Measurements from ENCODE around the gene C1orf226.

The C1orf226 gene

DNA sequence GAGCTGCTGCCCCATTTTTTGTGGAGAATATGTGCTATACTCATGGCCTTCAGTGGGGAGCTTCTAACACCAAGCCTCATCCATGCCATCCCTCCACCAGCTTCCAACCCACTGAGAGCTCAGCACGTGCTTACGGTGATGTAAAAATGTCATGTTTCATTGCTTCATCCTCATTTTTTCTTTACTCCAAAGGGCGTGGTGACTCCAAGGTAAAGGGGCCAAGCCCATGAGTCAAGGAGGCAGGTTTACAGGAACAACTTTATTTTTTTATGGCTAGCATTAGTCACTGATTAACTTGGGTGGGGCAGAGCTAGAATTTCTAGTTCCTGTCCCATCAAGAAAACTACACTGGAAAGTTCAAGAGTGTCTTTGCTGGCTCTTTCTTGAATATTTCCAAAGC lies at the start of gene C1orf226:
Gene C1orf226, plus strand, starts transcription at position 346 of the 400 bp plus-strand sequence. CDS start 174 bp downstream, outside the sequence.
- TF ChIP-seq FOXP2 (optimal IDR thresholded peaks at IDR 0.05; ENCODE audit: control extremely low read depth, extremely low read length, insufficient read depth) (no peak), POLR2AphosphoS5 (IDR thresholded peaks at IDR 0.05; ENCODE audit: borderline replicate concordance, low read depth, low read length) (no peak), EZH2 (IDR thresholded peaks at IDR 0.05) (no peak)
- no peak for DNase-seq (ENCODE audit: low read depth, low spot score)
- Histone ChIP-seq H3K4me3 (no peak within 1 kb of the TSS), H3K36me3 (ENCODE audit: insufficient read depth, low read length) (peaks cover 11% of the 10 kb centered on the region; the same call in 1 of the 2 replicates), H3K9me3 (ENCODE audit: low read depth, low read length) (no peaks in the 10 kb centered on the region), H3K9ac (ENCODE audit: insufficient read length) (no peak within 1 kb of the TSS), H3K27ac (no peak within 1 kb of the TSS)

- H3K9ac ChIP-seq (ENCODE audit: insufficient read length) = no peak overlapping the region
- H3K9me3 ChIP-seq (ENCODE audit: low read depth, low read length) = no peaks in the 10 kb centered on the region
- DNase-seq (ENCODE audit: low read depth, low spot score) = no peak
- TF ChIP-seq POLR2AphosphoS5 (IDR thresholded peaks at IDR 0.05; ENCODE audit: borderline replicate concordance, low read depth, low read length) = no peak
- no peak for TF ChIP-seq EZH2 (IDR thresholded peaks at IDR 0.05)
- TF ChIP-seq FOXP2 (optimal IDR thresholded peaks at IDR 0.05; ENCODE audit: control extremely low read depth, extremely low read length, insufficient read depth) = no peak
- no peak overlapping the region for H3K4me3 ChIP-seq
- peaks cover 6% of the 10 kb centered on the region for H3K36me3 ChIP-seq (ENCODE audit: insufficient read depth, low read length)
- H3K27ac ChIP-seq = no peak overlapping the region
These were observed 47.5 kb upstream of the C1orf226 start for GRCh38 chr1:162333991-162334390.

DNA sequence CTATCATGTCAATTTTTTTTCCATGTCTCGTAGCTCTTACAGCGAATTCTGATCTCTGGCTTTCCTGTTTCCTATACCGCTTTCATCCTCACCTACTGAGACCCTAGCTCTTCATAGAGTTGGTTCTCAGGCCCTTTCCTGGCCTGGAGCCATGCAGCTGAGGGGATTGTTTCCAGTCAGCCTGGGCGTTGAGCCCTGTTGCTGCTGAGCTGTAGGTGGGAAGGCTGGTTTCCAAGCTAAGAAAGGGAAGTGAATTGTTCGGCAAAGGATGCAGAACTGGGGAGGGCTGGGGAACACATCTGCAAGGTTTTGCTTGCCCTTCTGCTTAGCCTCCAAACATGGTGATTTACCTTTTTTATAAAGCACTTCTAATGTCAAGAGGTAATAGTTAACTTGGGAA lies 46.4 kb upstream of the C1orf226 start:
- H3K27ac ChIP-seq = no peak overlapping the region

DNA sequence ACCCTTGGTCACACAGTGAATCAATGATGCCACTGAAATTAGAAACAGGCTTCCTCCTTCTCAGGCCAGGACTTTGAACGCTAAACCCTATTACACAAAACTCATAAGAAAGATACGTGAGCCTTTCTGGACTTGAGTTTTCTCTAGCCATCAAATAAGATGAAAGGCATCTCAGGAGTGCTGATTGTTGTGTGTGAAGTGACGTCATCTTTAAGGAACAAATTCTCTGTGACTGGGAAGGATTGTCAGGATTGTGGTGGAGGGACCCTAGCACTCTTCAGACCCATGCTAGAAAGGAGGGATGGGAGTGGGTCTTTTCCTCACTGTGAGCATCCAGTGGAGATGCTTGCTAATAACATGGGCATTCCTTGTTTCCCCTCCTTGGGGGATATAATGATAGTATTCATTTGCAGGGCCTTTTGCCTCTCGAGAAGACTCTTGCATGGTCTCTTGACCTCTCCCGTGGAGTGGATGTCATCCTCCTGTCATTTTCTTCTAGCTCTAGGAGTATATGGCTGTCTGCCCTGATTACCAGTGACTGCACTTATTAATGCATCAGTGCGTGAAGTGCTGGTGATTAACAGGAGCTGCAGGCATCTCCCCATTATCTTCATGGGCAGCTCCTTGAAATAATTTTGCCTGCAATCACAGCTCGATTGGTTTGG lies 44.8 kb upstream of the C1orf226 start:
- H3K9ac ChIP-seq (ENCODE audit: insufficient read length) = no peak overlapping the region
- TF ChIP-seq EZH2 (IDR thresholded peaks at IDR 0.05) = no peak
- TF ChIP-seq POLR2AphosphoS5 (IDR thresholded peaks at IDR 0.05; ENCODE audit: borderline replicate concordance, low read depth, low read length) = no peak
- no peak for DNase-seq (ENCODE audit: low read depth, low spot score)

More for the DNA sequence above, 46.4 kb upstream of the C1orf226 start:
- Histone ChIP-seq H3K9ac (ENCODE audit: insufficient read length) (no peak overlapping the region), H3K9me3 (ENCODE audit: low read depth, low read length) (no peaks in the 10 kb centered on the region), H3K4me3 (no peak overlapping the region), H3K36me3 (ENCODE audit: insufficient read depth, low read length) (peaks cover 6% of the 10 kb centered on the region)
- DNase-seq (ENCODE audit: low read depth, low spot score) = no peak
- TF ChIP-seq POLR2AphosphoS5 (IDR thresholded peaks at IDR 0.05; ENCODE audit: borderline replicate concordance, low read depth, low read length) = no peak
- no peak for TF ChIP-seq EZH2 (IDR thresholded peaks at IDR 0.05)
- no peak for TF ChIP-seq FOXP2 (optimal IDR thresholded peaks at IDR 0.05; ENCODE audit: control extremely low read depth, extremely low read length, insufficient read depth)

GRCh38 chr1:162342452-162342983 lies 39.0 kb upstream of the C1orf226 start:
- Histone ChIP-seq H3K36me3 (ENCODE audit: insufficient read depth, low read length) (peaks cover 20% of the 10 kb centered on the region), H3K9me3 (ENCODE audit: low read depth, low read length) (no peaks in the 10 kb centered on the region), H3K9ac (ENCODE audit: insufficient read length) (no peak overlapping the region), H3K27ac (no peak overlapping the region), H3K4me3 (no peak overlapping the region)
- TF ChIP-seq POLR2AphosphoS5 (IDR thresholded peaks at IDR 0.05; ENCODE audit: borderline replicate concordance, low read depth, low read length) (no peak), FOXP2 (optimal IDR thresholded peaks at IDR 0.05; ENCODE audit: control extremely low read depth, extremely low read length, insufficient read depth) (no peak), EZH2 (IDR thresholded peaks at IDR 0.05) (no peak)
- no peak for DNase-seq (ENCODE audit: low read depth, low spot score)

More for the DNA sequence above, 44.8 kb upstream of the C1orf226 start:
- H3K27ac ChIP-seq = no peak overlapping the region
- H3K9me3 ChIP-seq (ENCODE audit: low read depth, low read length) = no peaks in the 10 kb centered on the region
- H3K4me3 ChIP-seq = no peak overlapping the region
- H3K36me3 ChIP-seq (ENCODE audit: insufficient read depth, low read length) = peaks cover 6% of the 10 kb centered on the region

GRCh38 chr1:162343470-162343869 lies 38.1 kb upstream of the C1orf226 start:
- peaks cover 27% of the 10 kb centered on the region for H3K36me3 ChIP-seq (ENCODE audit: insufficient read depth, low read length)
- H3K9me3 ChIP-seq (ENCODE audit: low read depth, low read length) = no peaks in the 10 kb centered on the region
- no peak for TF ChIP-seq POLR2AphosphoS5 (IDR thresholded peaks at IDR 0.05; ENCODE audit: borderline replicate concordance, low read depth, low read length)
- H3K4me3 ChIP-seq = no peak overlapping the region
- no peak overlapping the region for H3K9ac ChIP-seq (ENCODE audit: insufficient read length)
- H3K27ac ChIP-seq = no peak overlapping the region
- no peak for DNase-seq (ENCODE audit: low read depth, low spot score)

DNA sequence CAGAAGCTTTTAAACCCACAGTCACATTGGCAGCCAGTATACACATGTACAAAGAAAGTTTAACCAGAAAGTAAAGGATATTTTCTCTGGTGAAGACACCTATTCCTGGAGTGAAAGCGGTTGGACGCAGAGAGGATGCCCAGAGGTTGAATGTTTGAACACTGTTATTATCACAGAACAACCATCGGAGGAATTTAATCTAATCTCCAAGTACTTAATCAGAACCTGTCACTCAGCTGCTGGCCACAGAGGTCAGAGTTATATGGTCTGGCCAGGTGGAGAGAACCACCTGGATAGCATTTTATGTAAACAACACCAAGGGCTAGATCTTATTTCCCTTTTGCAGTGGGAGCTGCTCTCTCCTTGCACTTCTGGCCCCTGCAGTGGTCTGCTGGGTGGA lies 34.2 kb upstream of the C1orf226 start:
- no peak overlapping the region for H3K4me3 ChIP-seq
- DNase-seq (ENCODE audit: low read depth, low spot score) = no peak
- peaks cover 27% of the 10 kb centered on the region for H3K36me3 ChIP-seq (ENCODE audit: insufficient read depth, low read length)
- no peak overlapping the region for H3K9ac ChIP-seq (ENCODE audit: insufficient read length)
- TF ChIP-seq EZH2 (IDR thresholded peaks at IDR 0.05) (no peak), POLR2AphosphoS5 (IDR thresholded peaks at IDR 0.05; ENCODE audit: borderline replicate concordance, low read depth, low read length) (no peak), FOXP2 (optimal IDR thresholded peaks at IDR 0.05; ENCODE audit: control extremely low read depth, extremely low read length, insufficient read depth) (no peak)
- no peak overlapping the region for H3K27ac ChIP-seq
- no peaks in the 10 kb centered on the region for H3K9me3 ChIP-seq (ENCODE audit: low read depth, low read length)

DNA sequence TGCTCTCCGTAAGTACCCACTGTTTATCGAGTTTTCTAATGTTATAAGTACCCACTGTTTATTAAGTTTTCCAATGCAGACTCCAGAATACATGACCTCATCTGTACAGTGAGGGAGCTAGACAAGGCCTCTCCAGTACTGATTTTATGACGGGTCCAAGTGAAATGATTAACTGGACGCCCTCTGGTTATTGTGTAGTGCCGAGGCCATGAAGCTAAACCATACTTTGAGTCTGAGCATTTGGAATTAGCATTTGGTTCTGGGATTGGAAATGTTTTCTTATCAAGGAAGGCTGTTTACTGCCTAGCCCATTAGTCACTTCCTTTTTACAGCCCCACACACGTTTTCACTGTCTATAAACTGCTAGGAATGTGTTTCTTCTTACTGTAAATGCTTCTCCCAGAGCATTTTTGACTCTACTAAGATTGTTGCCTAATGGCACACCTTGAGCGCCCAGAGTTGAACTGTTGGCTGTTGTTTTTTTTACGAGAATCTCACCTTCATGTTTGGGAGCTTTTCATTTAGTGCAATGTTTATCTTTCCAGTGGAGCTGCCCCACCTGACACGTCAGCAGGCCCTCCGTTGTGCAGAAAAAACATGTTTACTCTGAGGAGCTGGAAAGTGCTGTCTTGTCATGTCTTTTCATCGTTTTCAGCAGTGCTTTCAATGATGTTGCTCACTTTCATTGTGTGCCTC lies 31.7 kb upstream of the C1orf226 start:
- Histone ChIP-seq H3K9me3 (ENCODE audit: low read depth, low read length) (no peaks in the 10 kb centered on the region), H3K9ac (ENCODE audit: insufficient read length) (no peak overlapping the region), H3K36me3 (ENCODE audit: insufficient read depth, low read length) (peaks cover 24% of the 10 kb centered on the region; the same call in 1 of the 2 replicates), H3K4me3 (no peak overlapping the region), H3K27ac (peak overlapping the region; percentile 42; the same call in 1 of the 2 replicates)
- DNase-seq (ENCODE audit: low read depth, low spot score) = no peak
- TF ChIP-seq POLR2AphosphoS5 (IDR thresholded peaks at IDR 0.05; ENCODE audit: borderline replicate concordance, low read depth, low read length) (no peak), FOXP2 (optimal IDR thresholded peaks at IDR 0.05; ENCODE audit: control extremely low read depth, extremely low read length, insufficient read depth) (no peak), EZH2 (IDR thresholded peaks at IDR 0.05) (no peak)

Measured in SK-N-MC (cell line).